ENCODE data around the gene DUOX1. TPM values are rescaled to one million over a fixed set of nuclear protein-coding genes. Genes with fewer than 3 reads are reported as not detected.

The DUOX1 gene
- polyA plus RNA-seq, 1 donor (not counting 4 experiments of a cell fraction or from before 2014, with no cell fraction given): 16.3 TPM

DNA sequence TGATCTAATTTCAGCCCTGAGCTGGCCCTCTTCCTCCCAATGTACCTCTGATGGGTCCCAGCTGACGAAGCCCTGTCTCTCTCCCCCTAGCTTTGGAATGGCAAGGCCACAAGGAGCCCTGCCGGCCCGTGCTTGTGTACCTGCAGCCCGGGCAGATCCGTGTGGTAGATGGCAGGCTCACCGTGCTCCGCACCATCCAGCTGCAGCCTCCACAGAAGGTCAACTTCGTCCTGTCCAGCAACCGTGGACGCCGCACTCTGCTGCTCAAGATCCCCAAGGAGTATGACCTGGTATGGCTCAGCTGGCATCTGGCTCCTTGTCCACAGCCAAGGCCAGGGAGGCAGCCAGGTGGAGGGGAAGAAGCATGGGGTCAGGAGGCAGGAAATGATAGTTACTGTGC, 14.2 kb downstream of the DUOX1 start:
- FAIRE-seq (no peak), DNase-seq (ENCODE audit: low read depth, low spot score) (no peak)
- Histone ChIP-seq H3K4me2 (ENCODE audit: control insufficient read depth, extremely low read depth, insufficient read depth, low read depth, low read length) (no peak overlapping the region), H3K79me2 (ENCODE audit: control insufficient read depth, insufficient read depth, low read length) (no peaks in the 10 kb centered on the region), H3K9me3 (ENCODE audit: control insufficient read depth, low read depth, low read length) (no peaks in the 10 kb centered on the region), H3K4me3 (ENCODE audit: control insufficient read depth in 2 of 3, extremely low read depth in 1 of 3, insufficient read depth in 2 of 3, low read depth in 1 of 3, low read length in 3 of 3) (no peak overlapping the region), H4K20me1 (ENCODE audit: control insufficient read depth, extremely low read depth, insufficient read depth, low read length) (no peaks in the 10 kb centered on the region), H3K4me1 (ENCODE audit: control insufficient read depth, extremely low read depth, insufficient read depth, low read length) (peaks cover 20% of the 10 kb centered on the region), H3K27ac (ENCODE audit: control insufficient read depth, insufficient read depth, low read length) (no peak overlapping the region), H3K27me3 (ENCODE audit: control insufficient read depth, extremely low read depth, insufficient read depth, low read length) (no peaks in the 10 kb centered on the region), H2AFZ (ENCODE audit: control insufficient read depth, low read length) (no peak overlapping the region), H3K9me1 (ENCODE audit: control insufficient read depth, extremely low read depth, insufficient read depth, low read length) (peaks cover 1% of the 10 kb centered on the region), H3K9ac (ENCODE audit: control insufficient read depth, extremely low read depth, insufficient read depth, low read length) (no peak overlapping the region), H3K36me3 (ENCODE audit: control insufficient read depth in 2 of 2, extremely low read depth in 1 of 2, insufficient read depth in 2 of 2, low read length in 2 of 2) (peaks cover 25 to 41% of the 10 kb centered on the region in 2 experiments)
- TF ChIP-seq EZH2 (IDR thresholded peaks at IDR 0.05; ENCODE audit: low read length): no peak
- TF ChIP-seq, protein P1, sequence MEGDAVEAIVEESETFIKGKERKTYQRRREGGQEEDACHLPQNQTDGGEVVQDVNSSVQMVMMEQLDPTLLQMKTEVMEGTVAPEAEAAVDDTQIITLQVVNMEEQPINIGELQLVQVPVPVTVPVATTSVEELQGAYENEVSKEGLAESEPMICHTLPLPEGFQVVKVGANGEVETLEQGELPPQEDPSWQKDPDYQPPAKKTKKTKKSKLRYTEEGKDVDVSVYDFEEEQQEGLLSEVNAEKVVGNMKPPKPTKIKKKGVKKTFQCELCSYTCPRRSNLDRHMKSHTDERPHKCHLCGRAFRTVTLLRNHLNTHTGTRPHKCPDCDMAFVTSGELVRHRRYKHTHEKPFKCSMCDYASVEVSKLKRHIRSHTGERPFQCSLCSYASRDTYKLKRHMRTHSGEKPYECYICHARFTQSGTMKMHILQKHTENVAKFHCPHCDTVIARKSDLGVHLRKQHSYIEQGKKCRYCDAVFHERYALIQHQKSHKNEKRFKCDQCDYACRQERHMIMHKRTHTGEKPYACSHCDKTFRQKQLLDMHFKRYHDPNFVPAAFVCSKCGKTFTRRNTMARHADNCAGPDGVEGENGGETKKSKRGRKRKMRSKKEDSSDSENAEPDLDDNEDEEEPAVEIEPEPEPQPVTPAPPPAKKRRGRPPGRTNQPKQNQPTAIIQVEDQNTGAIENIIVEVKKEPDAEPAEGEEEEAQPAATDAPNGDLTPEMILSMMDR (optimal IDR thresholded peaks at IDR 0.05 in 1 of 3, IDR thresholded peaks at IDR 0.05 in 1 of 3, conservative IDR thresholded peaks at IDR 0.05 in 1 of 3; ENCODE audit: extremely low read depth in 1 of 3, insufficient read depth in 2 of 3, low read length in 3 of 3): no peak
- dilution Hi-C loops (cut with MboI; ENCODE audit: extremely low pct_ligation_motif_present, low sequenced_read_pairs): no loop called here

DNA sequence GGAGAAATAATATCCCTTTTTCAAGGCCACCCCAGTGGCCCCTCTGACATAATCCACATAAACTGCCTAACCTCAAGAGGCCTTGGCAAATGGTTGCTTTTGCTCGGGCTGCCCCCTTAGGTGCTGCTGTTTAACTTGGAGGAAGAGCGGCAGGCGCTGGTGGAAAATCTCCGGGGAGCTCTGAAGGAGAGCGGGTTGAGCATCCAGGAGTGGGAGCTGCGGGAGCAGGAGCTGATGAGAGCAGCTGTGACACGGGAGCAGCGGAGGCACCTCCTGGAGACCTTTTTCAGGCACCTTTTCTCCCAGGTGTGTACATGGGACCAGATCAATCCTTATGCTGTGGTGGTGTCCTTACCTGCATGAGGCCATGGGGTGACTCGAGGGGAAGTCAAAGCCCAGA, 15.0 kb downstream of the DUOX1 start:
- Histone ChIP-seq H3K9me1 (ENCODE audit: control insufficient read depth, extremely low read depth, insufficient read depth, low read length) (peaks cover 3% of the 10 kb centered on the region), H3K36me3 (ENCODE audit: control insufficient read depth in 2 of 2, extremely low read depth in 1 of 2, insufficient read depth in 2 of 2, low read length in 2 of 2) (peaks cover 24 to 37% of the 10 kb centered on the region in 2 experiments), H3K4me2 (ENCODE audit: control insufficient read depth, extremely low read depth, insufficient read depth, low read depth, low read length) (no peak overlapping the region), H3K27ac (ENCODE audit: control insufficient read depth, insufficient read depth, low read length) (no peak overlapping the region), H4K20me1 (ENCODE audit: control insufficient read depth, extremely low read depth, insufficient read depth, low read length) (no peaks in the 10 kb centered on the region), H3K4me1 (ENCODE audit: control insufficient read depth, extremely low read depth, insufficient read depth, low read length) (peaks cover 24% of the 10 kb centered on the region), H3K27me3 (ENCODE audit: control insufficient read depth, extremely low read depth, insufficient read depth, low read length) (no peaks in the 10 kb centered on the region), H3K4me3 (ENCODE audit: control insufficient read depth in 2 of 3, extremely low read depth in 1 of 3, insufficient read depth in 2 of 3, low read depth in 1 of 3, low read length in 3 of 3) (no peak overlapping the region), H3K9me3 (ENCODE audit: control insufficient read depth, low read depth, low read length) (no peaks in the 10 kb centered on the region), H3K9ac (ENCODE audit: control insufficient read depth, extremely low read depth, insufficient read depth, low read length) (no peak overlapping the region), H2AFZ (ENCODE audit: control insufficient read depth, low read length) (no peak overlapping the region), H3K79me2 (ENCODE audit: control insufficient read depth, insufficient read depth, low read length) (no peaks in the 10 kb centered on the region)
- DNase-seq (ENCODE audit: low read depth, low spot score): no peak
- FAIRE-seq: no peak
- dilution Hi-C loops (cut with MboI; ENCODE audit: extremely low pct_ligation_motif_present, low sequenced_read_pairs): no loop called here
- TF ChIP-seq EZH2 (IDR thresholded peaks at IDR 0.05; ENCODE audit: low read length): no peak
- TF ChIP-seq, protein P1 (optimal IDR thresholded peaks at IDR 0.05 in 1 of 3, IDR thresholded peaks at IDR 0.05 in 1 of 3, conservative IDR thresholded peaks at IDR 0.05 in 1 of 3; ENCODE audit: extremely low read depth in 1 of 3, insufficient read depth in 2 of 3, low read length in 3 of 3): no peak

Measured in keratinocyte (primary cell).